ENCODE results near the gene NFAT5. TPM values are rescaled to one million over a fixed set of nuclear protein-coding genes. Genes with fewer than 3 reads are reported as not detected.

Gene NFAT5
- total and polyA plus RNA-seq, 9 of the 15 experiments (the other 6 are each of a cell fraction or from before 2014, with no cell fraction given): 0.78 to 20.5 (median 12.4) TPM

DNA sequence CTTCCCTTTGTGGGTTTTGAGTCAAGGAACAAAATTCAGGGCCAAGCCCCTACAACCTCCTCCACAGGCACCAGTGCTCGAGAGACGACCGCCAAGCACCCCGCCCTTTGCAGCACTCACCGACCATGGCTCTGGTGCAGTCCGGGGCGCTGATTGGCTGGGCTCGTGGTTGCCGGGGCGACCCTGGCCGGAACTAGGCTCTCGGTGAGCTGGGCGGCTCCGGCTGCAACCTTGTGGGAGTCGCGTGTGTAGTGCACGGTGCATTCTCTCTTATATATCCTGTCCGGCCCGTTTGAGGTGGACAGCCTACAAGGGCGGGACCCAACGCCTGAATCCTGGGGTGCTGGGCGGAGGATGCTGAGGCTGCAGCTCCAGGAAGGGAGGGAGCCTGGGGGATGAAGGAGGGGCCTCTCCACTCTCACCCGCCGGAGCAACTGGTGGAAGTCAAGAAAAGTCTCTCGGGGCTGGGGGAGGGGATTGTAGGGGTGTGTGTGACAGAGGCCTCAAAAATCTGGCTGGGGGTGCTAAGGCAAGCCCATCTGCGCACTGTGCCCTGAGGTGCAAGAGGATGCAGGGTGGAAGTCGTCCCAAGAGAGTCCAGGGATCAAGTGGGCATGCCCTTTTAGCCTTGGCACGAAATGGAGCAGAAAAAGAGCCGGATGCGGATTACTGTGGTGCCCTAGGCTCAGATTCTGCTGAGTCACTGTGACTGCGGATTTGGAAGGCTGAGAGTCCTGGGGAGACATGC is 160.7 kb downstream of the NFAT5 start, which contains the start of gene NQO1 (continued):
- TF ChIP-seq, protein P1, sequence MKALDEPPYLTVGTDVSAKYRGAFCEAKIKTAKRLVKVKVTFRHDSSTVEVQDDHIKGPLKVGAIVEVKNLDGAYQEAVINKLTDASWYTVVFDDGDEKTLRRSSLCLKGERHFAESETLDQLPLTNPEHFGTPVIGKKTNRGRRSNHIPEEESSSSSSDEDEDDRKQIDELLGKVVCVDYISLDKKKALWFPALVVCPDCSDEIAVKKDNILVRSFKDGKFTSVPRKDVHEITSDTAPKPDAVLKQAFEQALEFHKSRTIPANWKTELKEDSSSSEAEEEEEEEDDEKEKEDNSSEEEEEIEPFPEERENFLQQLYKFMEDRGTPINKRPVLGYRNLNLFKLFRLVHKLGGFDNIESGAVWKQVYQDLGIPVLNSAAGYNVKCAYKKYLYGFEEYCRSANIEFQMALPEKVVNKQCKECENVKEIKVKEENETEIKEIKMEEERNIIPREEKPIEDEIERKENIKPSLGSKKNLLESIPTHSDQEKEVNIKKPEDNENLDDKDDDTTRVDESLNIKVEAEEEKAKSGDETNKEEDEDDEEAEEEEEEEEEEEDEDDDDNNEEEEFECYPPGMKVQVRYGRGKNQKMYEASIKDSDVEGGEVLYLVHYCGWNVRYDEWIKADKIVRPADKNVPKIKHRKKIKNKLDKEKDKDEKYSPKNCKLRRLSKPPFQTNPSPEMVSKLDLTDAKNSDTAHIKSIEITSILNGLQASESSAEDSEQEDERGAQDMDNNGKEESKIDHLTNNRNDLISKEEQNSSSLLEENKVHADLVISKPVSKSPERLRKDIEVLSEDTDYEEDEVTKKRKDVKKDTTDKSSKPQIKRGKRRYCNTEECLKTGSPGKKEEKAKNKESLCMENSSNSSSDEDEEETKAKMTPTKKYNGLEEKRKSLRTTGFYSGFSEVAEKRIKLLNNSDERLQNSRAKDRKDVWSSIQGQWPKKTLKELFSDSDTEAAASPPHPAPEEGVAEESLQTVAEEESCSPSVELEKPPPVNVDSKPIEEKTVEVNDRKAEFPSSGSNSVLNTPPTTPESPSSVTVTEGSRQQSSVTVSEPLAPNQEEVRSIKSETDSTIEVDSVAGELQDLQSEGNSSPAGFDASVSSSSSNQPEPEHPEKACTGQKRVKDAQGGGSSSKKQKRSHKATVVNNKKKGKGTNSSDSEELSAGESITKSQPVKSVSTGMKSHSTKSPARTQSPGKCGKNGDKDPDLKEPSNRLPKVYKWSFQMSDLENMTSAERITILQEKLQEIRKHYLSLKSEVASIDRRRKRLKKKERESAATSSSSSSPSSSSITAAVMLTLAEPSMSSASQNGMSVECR (CRISPR knock-in tag; IDR thresholded peaks at IDR 0.05): peak; percentile 92
- TF ChIP-seq MTA3 (IDR thresholded peaks at IDR 0.05; ENCODE audit: borderline replicate concordance) (peak; percentile 85; the same call in 1 of the 2 replicates), ZFP1 (CRISPR knock-in tag; IDR thresholded peaks at IDR 0.05) (no peak), KLF6 (CRISPR knock-in tag; IDR thresholded peaks at IDR 0.05; ENCODE audit: borderline replicate concordance) (no peak), HDAC1 (IDR thresholded peaks at IDR 0.05) (peak in 1 of 2 experiments; percentile 74; a peak in 1 of 4 replicates), RNF2 (IDR thresholded peaks at IDR 0.05) (peak; percentile 82; the same call in 1 of the 2 replicates), POLR2AphosphoS5 (IDR thresholded peaks at IDR 0.05; ENCODE audit: control insufficient read depth, insufficient read depth, low read depth, low read length) (peak; percentile 68), BRD4 (IDR thresholded peaks at IDR 0.05) (no peak; the same call in 1 of the 2 replicates), ZNF197 (CRISPR knock-in tag; IDR thresholded peaks at IDR 0.05; ENCODE audit: low read depth) (peak; percentile 54; the same call in 1 of the 2 replicates), DIDO1 (tag; IDR thresholded peaks at IDR 0.05; ENCODE audit: low read depth) (no peak), ZNF3 (CRISPR knock-in tag; IDR thresholded peaks at IDR 0.05) (no peak)
- TF ChIP-seq, protein P2, sequence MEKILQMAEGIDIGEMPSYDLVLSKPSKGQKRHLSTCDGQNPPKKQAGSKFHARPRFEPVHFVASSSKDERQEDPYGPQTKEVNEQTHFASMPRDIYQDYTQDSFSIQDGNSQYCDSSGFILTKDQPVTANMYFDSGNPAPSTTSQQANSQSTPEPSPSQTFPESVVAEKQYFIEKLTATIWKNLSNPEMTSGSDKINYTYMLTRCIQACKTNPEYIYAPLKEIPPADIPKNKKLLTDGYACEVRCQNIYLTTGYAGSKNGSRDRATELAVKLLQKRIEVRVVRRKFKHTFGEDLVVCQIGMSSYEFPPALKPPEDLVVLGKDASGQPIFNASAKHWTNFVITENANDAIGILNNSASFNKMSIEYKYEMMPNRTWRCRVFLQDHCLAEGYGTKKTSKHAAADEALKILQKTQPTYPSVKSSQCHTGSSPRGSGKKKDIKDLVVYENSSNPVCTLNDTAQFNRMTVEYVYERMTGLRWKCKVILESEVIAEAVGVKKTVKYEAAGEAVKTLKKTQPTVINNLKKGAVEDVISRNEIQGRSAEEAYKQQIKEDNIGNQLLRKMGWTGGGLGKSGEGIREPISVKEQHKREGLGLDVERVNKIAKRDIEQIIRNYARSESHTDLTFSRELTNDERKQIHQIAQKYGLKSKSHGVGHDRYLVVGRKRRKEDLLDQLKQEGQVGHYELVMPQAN (IDR thresholded peaks at IDR 0.05; ENCODE audit: borderline replicate concordance): peak; percentile 81; the same call in 1 of the 2 replicates
- TF ChIP-seq, protein P3, sequence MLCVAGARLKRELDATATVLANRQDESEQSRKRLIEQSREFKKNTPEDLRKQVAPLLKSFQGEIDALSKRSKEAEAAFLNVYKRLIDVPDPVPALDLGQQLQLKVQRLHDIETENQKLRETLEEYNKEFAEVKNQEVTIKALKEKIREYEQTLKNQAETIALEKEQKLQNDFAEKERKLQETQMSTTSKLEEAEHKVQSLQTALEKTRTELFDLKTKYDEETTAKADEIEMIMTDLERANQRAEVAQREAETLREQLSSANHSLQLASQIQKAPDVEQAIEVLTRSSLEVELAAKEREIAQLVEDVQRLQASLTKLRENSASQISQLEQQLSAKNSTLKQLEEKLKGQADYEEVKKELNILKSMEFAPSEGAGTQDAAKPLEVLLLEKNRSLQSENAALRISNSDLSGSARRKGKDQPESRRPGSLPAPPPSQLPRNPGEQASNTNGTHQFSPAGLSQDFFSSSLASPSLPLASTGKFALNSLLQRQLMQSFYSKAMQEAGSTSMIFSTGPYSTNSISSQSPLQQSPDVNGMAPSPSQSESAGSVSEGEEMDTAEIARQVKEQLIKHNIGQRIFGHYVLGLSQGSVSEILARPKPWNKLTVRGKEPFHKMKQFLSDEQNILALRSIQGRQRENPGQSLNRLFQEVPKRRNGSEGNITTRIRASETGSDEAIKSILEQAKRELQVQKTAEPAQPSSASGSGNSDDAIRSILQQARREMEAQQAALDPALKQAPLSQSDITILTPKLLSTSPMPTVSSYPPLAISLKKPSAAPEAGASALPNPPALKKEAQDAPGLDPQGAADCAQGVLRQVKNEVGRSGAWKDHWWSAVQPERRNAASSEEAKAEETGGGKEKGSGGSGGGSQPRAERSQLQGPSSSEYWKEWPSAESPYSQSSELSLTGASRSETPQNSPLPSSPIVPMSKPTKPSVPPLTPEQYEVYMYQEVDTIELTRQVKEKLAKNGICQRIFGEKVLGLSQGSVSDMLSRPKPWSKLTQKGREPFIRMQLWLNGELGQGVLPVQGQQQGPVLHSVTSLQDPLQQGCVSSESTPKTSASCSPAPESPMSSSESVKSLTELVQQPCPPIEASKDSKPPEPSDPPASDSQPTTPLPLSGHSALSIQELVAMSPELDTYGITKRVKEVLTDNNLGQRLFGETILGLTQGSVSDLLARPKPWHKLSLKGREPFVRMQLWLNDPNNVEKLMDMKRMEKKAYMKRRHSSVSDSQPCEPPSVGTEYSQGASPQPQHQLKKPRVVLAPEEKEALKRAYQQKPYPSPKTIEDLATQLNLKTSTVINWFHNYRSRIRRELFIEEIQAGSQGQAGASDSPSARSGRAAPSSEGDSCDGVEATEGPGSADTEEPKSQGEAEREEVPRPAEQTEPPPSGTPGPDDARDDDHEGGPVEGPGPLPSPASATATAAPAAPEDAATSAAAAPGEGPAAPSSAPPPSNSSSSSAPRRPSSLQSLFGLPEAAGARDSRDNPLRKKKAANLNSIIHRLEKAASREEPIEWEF (CRISPR knock-in tag; IDR thresholded peaks at IDR 0.05): peak; percentile 62; the same call in 1 of the 2 replicates
- TF ChIP-seq, protein P4, sequence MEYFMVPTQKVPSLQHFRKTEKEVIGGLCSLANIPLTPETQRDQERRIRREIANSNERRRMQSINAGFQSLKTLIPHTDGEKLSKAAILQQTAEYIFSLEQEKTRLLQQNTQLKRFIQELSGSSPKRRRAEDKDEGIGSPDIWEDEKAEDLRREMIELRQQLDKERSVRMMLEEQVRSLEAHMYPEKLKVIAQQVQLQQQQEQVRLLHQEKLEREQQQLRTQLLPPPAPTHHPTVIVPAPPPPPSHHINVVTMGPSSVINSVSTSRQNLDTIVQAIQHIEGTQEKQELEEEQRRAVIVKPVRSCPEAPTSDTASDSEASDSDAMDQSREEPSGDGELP (CRISPR knock-in tag; IDR thresholded peaks at IDR 0.05; ENCODE audit: borderline replicate concordance): peak; percentile 77

Data from K562 (cell line).